ENCODE data around the gene TPCN1. TPM values are rescaled to one million over a fixed set of nuclear protein-coding genes. Genes with fewer than 3 reads are reported as not detected.

TPCN1 gene
- total and polyA plus RNA-seq, 2 of the 13 experiments (the other 11 are each of a cell fraction or from before 2014, with no cell fraction given), result 8.0 to 26.8 TPM

GRCh38 chr12:113230315-113231234, 9.3 kb downstream of the TPCN1 start (continued):
- TF ChIP-seq BRD4 (CRISPR knock-in tag; IDR thresholded peaks at IDR 0.05), result no peak
- peak; percentile 73 for TF ChIP-seq GATAD2A (CRISPR knock-in tag; IDR thresholded peaks at IDR 0.05)
- TF ChIP-seq SAP130 (CRISPR knock-in tag; IDR thresholded peaks at IDR 0.05; ENCODE audit: low read depth), result peak; percentile 60; the same call in 1 of the 2 replicates
- peak; percentile 27; the same call in 1 of the 2 replicates for TF ChIP-seq TBX3 (IDR thresholded peaks at IDR 0.05; ENCODE audit: borderline replicate concordance)
- no peak for TF ChIP-seq FOSL1 (CRISPR knock-in tag; IDR thresholded peaks at IDR 0.05; ENCODE audit: borderline replicate concordance)
- no peak for TF ChIP-seq KLF12 (CRISPR knock-in tag; IDR thresholded peaks at IDR 0.05; ENCODE audit: borderline replicate concordance)
- TF ChIP-seq RERE (CRISPR knock-in tag; IDR thresholded peaks at IDR 0.05; ENCODE audit: low read depth), result peak; percentile 50; the same call in 1 of the 2 replicates
- peak; percentile 20 for TF ChIP-seq YY1 (IDR thresholded peaks at IDR 0.05; ENCODE audit: insufficient read depth, insufficient replicate concordance, low read depth, low read length)
- TF ChIP-seq RFXANK (CRISPR knock-in tag; IDR thresholded peaks at IDR 0.05), result no peak
- peak; percentile 77 for TF ChIP-seq ZNF687 (CRISPR knock-in tag; IDR thresholded peaks at IDR 0.05)
- TF ChIP-seq UBTF (CRISPR knock-in tag; IDR thresholded peaks at IDR 0.05), result no peak
- TF ChIP-seq ZNF460 (CRISPR knock-in tag; IDR thresholded peaks at IDR 0.05; ENCODE audit: borderline replicate concordance), result no peak
- peak; percentile 43; the same call in 1 of the 2 replicates for TF ChIP-seq CREM (IDR thresholded peaks at IDR 0.05)
- TF ChIP-seq CREM (CRISPR knock-in tag; IDR thresholded peaks at IDR 0.05), result no peak
- TF ChIP-seq EHMT2 (IDR thresholded peaks at IDR 0.05; ENCODE audit: borderline replicate concordance, low read depth, low read length), result 0 out of 2 replicates have a peak, but pooled peaks have one; percentile 58
- TF ChIP-seq ZNF331 (CRISPR knock-in tag; IDR thresholded peaks at IDR 0.05), result peak; percentile 75; the same call in 1 of the 2 replicates
- no peak for TF ChIP-seq ELF4 (CRISPR knock-in tag; IDR thresholded peaks at IDR 0.05; ENCODE audit: borderline replicate concordance)
